ENCODE measurements around the gene TACC2.

Gene TACC2

GRCh38 chr10:122213766-122214165 lies 224.8 kb downstream of the TACC2 start:
- DNase-seq = no peak
- in situ Hi-C loops (cut with HindIII; ENCODE audit: low pct_ligation_motif_present, low pct_unique_long_range_greater_than_20kb, low sequenced_read_pairs) = no loop called here

DNA sequence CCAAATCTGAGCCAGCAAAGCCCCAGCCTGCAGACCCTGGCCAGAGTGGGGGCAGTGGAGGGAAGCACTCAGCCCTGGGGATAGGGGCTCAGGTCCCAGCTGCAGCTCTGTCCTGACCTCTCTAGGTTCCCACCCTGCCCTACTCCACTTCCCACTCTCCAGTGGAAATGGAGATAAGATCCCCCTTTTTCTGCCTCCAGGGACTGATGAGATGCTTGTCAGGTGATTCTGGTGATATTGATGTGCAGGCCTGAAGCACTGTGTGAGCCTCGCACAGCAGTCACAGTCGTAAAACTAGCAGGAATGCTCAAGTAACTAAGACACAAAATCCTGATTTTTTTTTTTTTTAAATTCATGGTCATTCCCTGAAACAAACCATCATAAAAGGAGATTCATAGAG lies 227.1 kb downstream of the TACC2 start:
- no peak for DNase-seq
- in situ Hi-C loops (cut with HindIII; ENCODE audit: low pct_ligation_motif_present, low pct_unique_long_range_greater_than_20kb, low sequenced_read_pairs) = no loop called here

DNA sequence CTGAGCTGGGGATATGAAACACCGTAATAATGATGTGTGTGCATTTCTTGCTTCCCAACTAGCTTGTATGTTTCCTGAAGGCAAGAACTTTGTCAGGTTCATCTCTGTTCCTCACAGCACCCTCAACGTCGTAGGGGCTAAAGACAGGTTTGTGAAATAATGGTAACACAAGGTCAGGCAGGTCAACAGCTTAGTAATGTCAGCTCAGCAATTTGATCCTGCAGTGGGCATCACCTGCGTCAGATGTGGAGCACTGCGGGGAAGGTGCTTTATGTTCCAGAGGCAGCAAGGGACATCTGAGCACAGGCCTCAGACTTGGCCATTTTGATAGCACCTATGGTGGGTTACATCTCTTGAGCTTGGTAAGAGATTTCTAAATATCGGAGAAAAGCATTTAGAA lies 230.4 kb downstream of the TACC2 start:
- in situ Hi-C loops (cut with HindIII; ENCODE audit: low pct_ligation_motif_present, low pct_unique_long_range_greater_than_20kb, low sequenced_read_pairs) = no loop called here
- no peak for DNase-seq

- no peak for DNase-seq
- in situ Hi-C loops (cut with HindIII; ENCODE audit: low pct_ligation_motif_present, low pct_unique_long_range_greater_than_20kb, low sequenced_read_pairs) = no loop called here
Observed at GRCh38 chr10:122220736-122221135, 231.8 kb downstream of the TACC2 start.

GRCh38 chr10:122221958-122222357 lies 233.0 kb downstream of the TACC2 start:
- in situ Hi-C loops (cut with HindIII; ENCODE audit: low pct_ligation_motif_present, low pct_unique_long_range_greater_than_20kb, low sequenced_read_pairs) = no loop called here
- no peak for DNase-seq

GRCh38 chr10:122222638-122223037 lies 233.7 kb downstream of the TACC2 start:
- in situ Hi-C loops (cut with HindIII; ENCODE audit: low pct_ligation_motif_present, low pct_unique_long_range_greater_than_20kb, low sequenced_read_pairs) = no loop called here
- no peak for DNase-seq

DNA sequence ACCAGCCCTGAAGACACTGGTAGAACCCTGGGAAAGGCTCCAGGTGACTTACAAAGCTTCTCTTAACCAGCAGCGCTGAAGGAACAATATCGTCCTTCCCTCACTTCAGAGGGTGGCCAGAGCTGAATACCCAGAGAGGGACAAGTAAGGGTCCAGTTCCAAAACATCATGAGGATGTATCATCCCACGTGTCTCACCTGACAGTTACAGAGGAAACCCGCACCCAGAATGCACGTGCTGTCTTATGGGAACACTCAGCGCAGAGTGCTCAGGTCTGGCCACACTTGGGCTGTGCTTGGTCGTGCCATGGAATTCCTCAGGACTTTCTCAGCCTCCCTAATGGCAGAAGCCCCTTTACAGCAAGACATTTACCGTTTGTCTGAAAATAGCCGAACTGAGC lies 235.2 kb downstream of the TACC2 start:
- in situ Hi-C loops (cut with HindIII; ENCODE audit: low pct_ligation_motif_present, low pct_unique_long_range_greater_than_20kb, low sequenced_read_pairs) = no loop called here
- DNase-seq = no peak

DNA sequence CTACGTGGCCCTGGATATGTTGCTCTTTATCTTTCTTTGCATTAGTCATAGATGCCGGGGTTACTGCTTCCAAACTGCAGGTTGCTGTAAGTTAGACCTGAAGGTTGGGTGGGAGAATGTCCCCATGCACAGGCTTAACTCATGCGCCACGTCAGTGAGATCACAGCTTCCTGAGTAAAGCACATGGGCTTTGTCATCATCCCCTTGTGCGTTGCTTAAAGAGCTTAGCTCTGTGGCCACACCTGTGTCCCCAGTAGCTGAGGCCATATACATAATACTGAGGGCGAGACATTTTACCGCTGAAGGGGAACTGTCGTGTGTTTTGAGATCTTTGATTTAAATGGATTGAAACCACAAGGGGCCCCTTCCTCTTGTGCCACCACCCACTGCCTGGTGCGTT lies 236.4 kb downstream of the TACC2 start:
- in situ Hi-C loops (cut with HindIII; ENCODE audit: low pct_ligation_motif_present, low pct_unique_long_range_greater_than_20kb, low sequenced_read_pairs) = no loop called here

DNA sequence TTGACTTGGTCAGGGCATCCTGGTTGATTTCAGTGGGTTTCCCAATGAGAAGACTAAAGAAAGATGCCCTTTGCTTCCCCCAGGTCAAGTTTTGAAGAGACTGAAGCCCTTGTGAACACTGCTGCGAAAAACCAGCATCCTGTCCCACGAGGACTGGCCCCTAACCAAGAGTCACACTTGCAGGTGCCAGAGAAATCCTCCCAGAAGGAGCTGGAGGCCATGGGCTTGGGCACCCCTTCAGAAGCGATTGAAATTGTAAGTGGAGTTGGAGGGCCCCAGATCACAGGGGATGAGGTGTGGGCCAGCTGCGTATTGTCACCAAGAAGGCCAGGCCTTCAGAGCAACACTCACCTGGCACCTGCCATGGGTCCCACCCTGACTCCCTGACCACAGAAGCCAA lies 238.8 kb downstream of the TACC2 start:
- no peak for DNase-seq
- in situ Hi-C loops (cut with HindIII; ENCODE audit: low pct_ligation_motif_present, low pct_unique_long_range_greater_than_20kb, low sequenced_read_pairs) = no loop called here

More for the DNA sequence above, 236.4 kb downstream of the TACC2 start:
- no peak for DNase-seq

GRCh38 chr10:122229666-122230065 lies 240.7 kb downstream of the TACC2 start:
- DNase-seq = no peak
- in situ Hi-C loops (cut with HindIII; ENCODE audit: low pct_ligation_motif_present, low pct_unique_long_range_greater_than_20kb, low sequenced_read_pairs) = no loop called here

DNA sequence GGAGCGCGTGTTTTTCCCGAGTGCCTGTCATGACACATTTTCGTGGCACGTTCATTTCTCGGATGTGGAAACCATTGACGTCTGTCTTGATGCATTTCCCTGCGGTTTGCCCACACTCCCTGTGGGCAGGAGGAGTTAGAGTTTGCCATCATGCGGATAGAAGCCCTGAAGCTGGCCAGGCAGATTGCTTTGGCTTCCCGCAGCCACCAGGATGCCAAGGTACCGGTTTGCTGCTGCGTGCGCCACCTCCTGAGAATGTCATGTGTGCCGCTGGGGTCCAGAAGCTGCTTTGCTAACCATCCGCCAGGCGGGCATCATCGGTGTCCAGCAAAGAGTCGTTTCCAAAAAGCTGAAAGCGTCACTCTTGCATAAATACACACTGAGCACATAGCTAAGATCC lies 241.3 kb downstream of the TACC2 start:
- in situ Hi-C loops (cut with HindIII; ENCODE audit: low pct_ligation_motif_present, low pct_unique_long_range_greater_than_20kb, low sequenced_read_pairs) = no loop called here

DNA sequence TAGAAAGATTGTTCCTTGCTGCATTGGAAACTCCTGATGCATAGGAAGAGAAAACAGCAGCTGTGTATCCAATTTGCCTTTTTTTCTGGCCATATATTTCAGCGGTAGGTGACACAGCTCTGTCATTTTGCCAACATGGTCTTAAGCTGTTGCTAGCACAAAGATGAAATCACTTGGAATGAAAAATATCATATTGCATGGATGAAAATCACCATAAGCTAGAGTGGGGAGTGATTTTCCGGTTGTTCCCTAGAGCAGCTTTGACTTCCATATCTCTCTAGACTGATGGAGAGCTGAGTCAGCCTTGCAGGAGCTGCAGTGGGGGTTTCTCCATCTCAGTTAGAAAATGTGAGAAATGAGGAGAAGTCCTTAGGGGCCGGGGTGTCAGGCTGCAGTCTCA lies 243.8 kb downstream of the TACC2 start:
- DNase-seq = no peak

More for the DNA sequence above, 241.3 kb downstream of the TACC2 start:
- DNase-seq = no peak

GRCh38 chr10:122233857-122234348 lies 244.9 kb downstream of the TACC2 start:
- in situ Hi-C loops (cut with HindIII; ENCODE audit: low pct_ligation_motif_present, low pct_unique_long_range_greater_than_20kb, low sequenced_read_pairs) = no loop called here
- no peak for DNase-seq

More for the DNA sequence above, 243.8 kb downstream of the TACC2 start:
- in situ Hi-C loops (cut with HindIII; ENCODE audit: low pct_ligation_motif_present, low pct_unique_long_range_greater_than_20kb, low sequenced_read_pairs) = no loop called here

- in situ Hi-C loops (cut with HindIII; ENCODE audit: low pct_ligation_motif_present, low pct_unique_long_range_greater_than_20kb, low sequenced_read_pairs) = no loop called here
- DNase-seq = no peak
Observed at GRCh38 chr10:122234416-122234815, 245.5 kb downstream of the TACC2 start.

- in situ Hi-C loops (cut with HindIII; ENCODE audit: low pct_ligation_motif_present, low pct_unique_long_range_greater_than_20kb, low sequenced_read_pairs) = no loop called here
- DNase-seq = no peak
Observed at GRCh38 chr10:122236690-122237306, 247.8 kb downstream of the TACC2 start.

- in situ Hi-C loops (cut with HindIII; ENCODE audit: low pct_ligation_motif_present, low pct_unique_long_range_greater_than_20kb, low sequenced_read_pairs) = no loop called here
- DNase-seq = no peak
Observed at GRCh38 chr10:122237331-122237990, 248.5 kb downstream of the TACC2 start.

DNA sequence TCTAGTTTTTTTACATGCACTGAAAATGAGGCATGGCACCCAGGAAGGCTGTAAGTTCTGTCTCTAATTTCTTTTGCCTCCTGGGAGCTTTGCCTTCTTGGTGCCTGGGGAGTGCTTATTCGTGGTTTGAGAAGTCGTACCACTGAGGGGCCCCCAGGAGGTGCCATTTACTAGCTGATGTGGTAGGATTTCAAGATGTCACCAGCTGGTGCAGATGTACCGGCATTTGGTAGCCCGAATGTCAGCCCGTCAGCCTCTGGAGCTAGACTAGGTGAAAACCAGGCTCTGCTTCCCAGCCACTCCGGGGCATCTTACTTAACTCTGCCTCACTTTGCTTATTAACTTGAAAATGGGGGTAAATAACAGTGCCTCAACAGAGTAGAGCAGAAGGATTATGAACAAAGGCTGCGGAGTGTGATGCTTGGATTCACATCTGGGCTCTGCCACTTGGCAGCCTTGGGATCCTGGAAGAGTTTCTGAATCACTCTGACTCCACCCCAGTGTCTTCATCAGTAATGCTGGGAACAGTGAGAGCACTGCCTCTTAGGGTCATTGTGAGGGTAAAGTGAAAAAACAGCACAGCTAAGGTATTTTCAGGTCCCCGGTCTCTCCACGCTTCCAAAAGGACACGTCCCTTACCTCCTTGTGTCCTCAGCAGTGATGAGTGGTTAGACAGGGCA lies 250.8 kb downstream of the TACC2 start:
- no peak for DNase-seq
- in situ Hi-C loops (cut with HindIII; ENCODE audit: low pct_ligation_motif_present, low pct_unique_long_range_greater_than_20kb, low sequenced_read_pairs) = no loop called here

DNA sequence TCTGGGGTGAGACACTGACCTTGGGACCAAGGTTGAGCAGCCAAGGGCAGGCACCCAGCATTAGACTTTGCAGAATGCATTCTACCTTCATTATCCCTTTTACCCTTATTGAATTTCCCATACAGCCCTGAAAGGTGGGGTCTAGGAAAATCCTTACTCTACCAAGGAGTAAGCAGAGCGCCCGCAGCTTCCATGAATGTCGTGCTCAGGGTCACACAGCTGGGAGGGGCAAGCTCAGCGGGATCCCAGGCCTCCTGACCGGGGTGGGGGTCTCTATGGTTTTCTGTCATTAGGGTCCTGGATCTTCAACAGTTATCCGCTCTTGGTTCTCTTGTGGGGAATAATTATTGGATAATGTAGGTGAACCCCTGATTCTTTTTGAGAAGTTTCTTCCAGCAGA lies 251.4 kb downstream of the TACC2 start:
- no peak for DNase-seq
- in situ Hi-C loops (cut with HindIII; ENCODE audit: low pct_ligation_motif_present, low pct_unique_long_range_greater_than_20kb, low sequenced_read_pairs) = no loop called here

DNA sequence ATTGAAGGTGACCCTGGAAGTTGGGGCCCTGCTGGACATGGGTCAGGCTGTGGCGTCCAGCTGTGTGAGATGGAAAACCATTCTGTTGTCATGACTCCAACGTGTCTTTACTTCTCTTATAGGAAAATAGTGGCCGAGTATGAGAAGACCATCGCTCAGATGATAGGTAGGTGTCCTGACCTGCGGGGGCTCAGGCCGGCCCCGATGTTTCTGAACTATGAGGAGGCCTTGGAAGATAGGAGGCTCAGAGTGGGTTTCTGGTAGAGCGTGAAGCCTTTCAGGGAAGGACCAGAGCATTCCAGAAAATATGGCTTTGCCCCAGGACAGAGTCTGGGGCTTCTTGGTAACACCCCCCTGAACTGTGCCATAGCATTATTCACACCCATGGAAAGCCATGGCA lies 252.9 kb downstream of the TACC2 start:
- no peak for DNase-seq
- in situ Hi-C loops (cut with HindIII; ENCODE audit: low pct_ligation_motif_present, low pct_unique_long_range_greater_than_20kb, low sequenced_read_pairs) = no loop called here

DNA sequence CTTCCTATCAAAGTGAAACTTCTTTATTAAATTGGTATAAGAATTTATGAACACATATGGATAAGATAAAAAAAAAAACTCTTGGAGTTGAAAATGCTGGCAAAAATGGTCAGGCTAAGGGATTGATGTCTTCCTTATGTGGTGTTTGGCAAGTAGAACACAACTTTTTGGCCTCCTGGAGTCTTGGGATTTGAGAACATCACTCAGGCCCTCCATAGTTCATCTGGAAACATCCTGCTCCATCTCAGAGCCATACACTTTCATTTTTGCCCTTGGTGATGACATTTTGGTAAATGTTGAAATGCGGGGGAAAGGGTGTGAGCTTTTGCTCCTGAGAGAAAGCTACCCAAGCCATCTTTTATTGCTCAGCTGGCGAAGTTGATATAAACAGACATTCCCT lies 254.6 kb downstream of the TACC2 start:
- DNase-seq = no peak
- in situ Hi-C loops (cut with HindIII; ENCODE audit: low pct_ligation_motif_present, low pct_unique_long_range_greater_than_20kb, low sequenced_read_pairs) = no loop called here

Measured in ACHN (cell line).